Vagina (tissue), 2 donors: ENCODE measurements around the gene STXBP4. TPM values are rescaled to one million over a fixed set of nuclear protein-coding genes. Genes with fewer than 3 reads are reported as not detected.

Experiments used
- DNase-seq, 2 donors: peaks; one replicate each; pipeline ENCODE4 v3.0.0-alpha.2; 2017; ENCODE audit errors: extremely low spot score in 2 of 2
- H3K27ac ChIP-seq: fragments of 200-600 bp; sonication (generic); one replicate; pipeline ENCODE4 v1.5.1; 2019
- H3K27me3 ChIP-seq: fragments of 200-600 bp; sonication (generic); one replicate; pipeline ENCODE4 v1.5.1; 2019
- H3K36me3 ChIP-seq, 2 donors: fragments of 200-600 bp; sonication (generic); one replicate each; pipeline ENCODE4 v1.5.1; 2017 to 2019
- H3K4me1 ChIP-seq: fragments of 200-600 bp; sonication (generic); one replicate; pipeline ENCODE4 v1.5.1; 2019
- H3K4me3 ChIP-seq, 2 donors: fragments of 200-600 bp; sonication (generic); 1 replicate in 1 of 2; 2 replicates in 1 of 2; pipeline ENCODE4 v1.5.1; 2016 to 2019
- H3K9me3 ChIP-seq: fragments of 200-600 bp; sonication (generic); one replicate; pipeline ENCODE4 v1.5.1; 2019
- POLR2A ChIP-seq, 2 donors: fragments of 450-650 bp; IDR thresholded peaks; one replicate each; pipeline ENCODE4 v1.6.1; 2017; ENCODE audit warnings: antibody characterized with exemption in 2 of 2, mild to moderate bottlenecking in 2 of 2, moderate library complexity in 2 of 2
- POLR2AphosphoS5 ChIP-seq, 2 donors: sonication (generic); formaldehyde crosslinking; IDR thresholded peaks; one replicate each; pipeline ENCODE4 v1.9.0; 2017; ENCODE audit warnings: antibody characterized with exemption in 2 of 2, mild to moderate bottlenecking in 2 of 2, low read depth in 1 of 2; ENCODE audit not compliant: insufficient read depth in 1 of 2
- intact Hi-C: fragments of 100-400 bp; cut with DNase I; formaldehyde crosslinking; loops from one replicate; pipeline ENCODE4 v1.15.1; 2023
- total RNA-seq: library from RNA; depleted of rRNA; stranded (reverse); fragments of >200 nt; gene quantifications from one replicate; pipeline ENCODE4 v1.2.3, GENCODE V29; 2016
- TF ChIP-seq, protein P1 (sequence below), 3 experiments: fragments of 450-650 bp in 2 of 3; fragments of 200-600 bp in 1 of 3; sonication (generic) in 1 of 3; IDR thresholded peaks; one replicate each; pipeline ENCODE4 v1.5.1; 2017 to 2019; ENCODE audit warnings: antibody characterized with exemption in 3 of 3, mild to moderate bottlenecking in 2 of 3, moderate library complexity in 2 of 3

STXBP4 gene
- total RNA-seq, 1 donor from 2014 or later, result 9.6 TPM

- Histone ChIP-seq H3K4me1 (no peaks in the 10 kb centered on the region), H3K27ac (no peak overlapping the region), H3K4me3 (no peak overlapping the region), H3K36me3 (no peaks in the 10 kb centered on the region), H3K27me3 (no peaks in the 10 kb centered on the region), H3K9me3 (no peaks in the 10 kb centered on the region)
- no peak for DNase-seq
- intact Hi-C loops, result no loop called here
- no peak for TF ChIP-seq POLR2A (IDR thresholded peaks at IDR 0.05)
- TF ChIP-seq POLR2AphosphoS5 (IDR thresholded peaks at IDR 0.05; ENCODE audit: insufficient read depth in 1 of 2, low read depth in 1 of 2), result no peak
- TF ChIP-seq, protein P1, sequence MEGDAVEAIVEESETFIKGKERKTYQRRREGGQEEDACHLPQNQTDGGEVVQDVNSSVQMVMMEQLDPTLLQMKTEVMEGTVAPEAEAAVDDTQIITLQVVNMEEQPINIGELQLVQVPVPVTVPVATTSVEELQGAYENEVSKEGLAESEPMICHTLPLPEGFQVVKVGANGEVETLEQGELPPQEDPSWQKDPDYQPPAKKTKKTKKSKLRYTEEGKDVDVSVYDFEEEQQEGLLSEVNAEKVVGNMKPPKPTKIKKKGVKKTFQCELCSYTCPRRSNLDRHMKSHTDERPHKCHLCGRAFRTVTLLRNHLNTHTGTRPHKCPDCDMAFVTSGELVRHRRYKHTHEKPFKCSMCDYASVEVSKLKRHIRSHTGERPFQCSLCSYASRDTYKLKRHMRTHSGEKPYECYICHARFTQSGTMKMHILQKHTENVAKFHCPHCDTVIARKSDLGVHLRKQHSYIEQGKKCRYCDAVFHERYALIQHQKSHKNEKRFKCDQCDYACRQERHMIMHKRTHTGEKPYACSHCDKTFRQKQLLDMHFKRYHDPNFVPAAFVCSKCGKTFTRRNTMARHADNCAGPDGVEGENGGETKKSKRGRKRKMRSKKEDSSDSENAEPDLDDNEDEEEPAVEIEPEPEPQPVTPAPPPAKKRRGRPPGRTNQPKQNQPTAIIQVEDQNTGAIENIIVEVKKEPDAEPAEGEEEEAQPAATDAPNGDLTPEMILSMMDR (IDR thresholded peaks at IDR 0.05), result no peak
These were observed 91.2 kb downstream of the STXBP4 start for GRCh38 chr17:55059724-55060123.

DNA sequence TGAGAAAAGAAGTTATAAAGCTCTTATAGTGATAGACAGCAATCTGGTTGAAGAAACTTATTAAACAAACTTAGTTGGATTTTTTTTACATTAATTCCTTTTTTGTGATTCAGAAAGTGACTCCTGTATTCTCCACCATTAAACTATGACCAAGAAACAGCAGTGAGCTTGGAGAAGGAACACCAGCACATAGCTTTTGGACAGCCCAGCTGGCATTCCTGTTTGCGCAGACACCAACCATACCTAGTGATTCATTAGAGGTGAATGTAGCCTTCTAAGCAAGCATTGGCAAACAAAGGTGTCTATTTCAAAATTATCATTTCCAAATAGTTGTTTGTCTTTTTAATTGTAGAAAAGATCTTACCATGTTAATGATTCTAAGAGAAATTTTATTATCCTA, 94.4 kb downstream of the STXBP4 start:
- H3K27me3 ChIP-seq, result no peaks in the 10 kb centered on the region
- H3K4me1 ChIP-seq, result no peaks in the 10 kb centered on the region
- TF ChIP-seq, protein P1 (IDR thresholded peaks at IDR 0.05), result no peak
- no peak for TF ChIP-seq POLR2A (IDR thresholded peaks at IDR 0.05)
- TF ChIP-seq POLR2AphosphoS5 (IDR thresholded peaks at IDR 0.05; ENCODE audit: insufficient read depth in 1 of 2, low read depth in 1 of 2), result no peak
- no peak for DNase-seq
- intact Hi-C loops, result no loop called here
- H3K36me3 ChIP-seq, result no peaks in the 10 kb centered on the region
- no peak overlapping the region for H3K27ac ChIP-seq
- no peak overlapping the region for H3K4me3 ChIP-seq
- no peaks in the 10 kb centered on the region for H3K9me3 ChIP-seq

GRCh38 chr17:55063885-55064874, 95.6 kb downstream of the STXBP4 start:
- Histone ChIP-seq H3K36me3 (no peaks in the 10 kb centered on the region), H3K9me3 (no peaks in the 10 kb centered on the region), H3K4me3 (no peak overlapping the region), H3K27ac (no peak overlapping the region), H3K27me3 (no peaks in the 10 kb centered on the region), H3K4me1 (no peaks in the 10 kb centered on the region)
- TF ChIP-seq POLR2A (IDR thresholded peaks at IDR 0.05) (no peak), POLR2AphosphoS5 (IDR thresholded peaks at IDR 0.05; ENCODE audit: insufficient read depth in 1 of 2, low read depth in 1 of 2) (no peak)
- TF ChIP-seq, protein P1 (IDR thresholded peaks at IDR 0.05), result no peak
- intact Hi-C loops, result no loop called here
- DNase-seq, result no peak

DNA sequence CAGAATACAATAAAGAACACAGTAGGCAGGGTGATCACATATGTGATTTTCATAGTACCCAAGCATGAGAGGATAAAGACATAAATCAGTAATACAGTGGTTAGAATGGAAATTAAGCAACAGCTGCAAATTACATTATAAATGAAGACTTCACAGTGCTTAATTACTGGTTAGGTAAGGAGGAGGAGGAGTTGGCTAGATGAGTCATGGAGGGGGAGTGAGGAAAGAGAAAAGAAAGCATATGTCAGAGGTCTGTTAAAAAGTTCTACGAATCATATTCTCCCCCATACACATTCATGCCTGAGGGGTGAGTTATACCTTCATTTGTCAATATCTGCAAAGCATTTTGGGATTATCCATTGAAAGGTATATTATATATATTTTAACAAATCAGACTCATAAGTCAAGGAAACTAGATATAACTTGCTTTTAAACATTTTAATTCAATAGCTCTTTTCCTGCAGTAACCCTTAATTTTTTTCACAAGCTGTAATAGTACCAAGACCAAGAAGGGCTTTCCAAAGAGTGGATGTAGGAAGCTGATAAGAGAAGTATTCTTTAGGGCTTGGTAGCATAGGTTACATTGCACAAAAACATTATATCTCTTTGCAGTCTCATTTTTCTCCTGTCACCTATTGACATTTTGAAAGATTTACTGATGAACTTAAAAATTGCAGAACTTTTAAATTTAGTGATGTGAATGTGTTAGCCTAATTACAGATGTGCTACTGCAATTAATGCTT, 99.3 kb downstream of the STXBP4 start:
- Histone ChIP-seq H3K9me3 (no peaks in the 10 kb centered on the region), H3K27ac (no peak overlapping the region), H3K36me3 (no peaks in the 10 kb centered on the region), H3K4me3 (no peak overlapping the region), H3K27me3 (no peaks in the 10 kb centered on the region), H3K4me1 (no peaks in the 10 kb centered on the region)
- no peak for DNase-seq
- intact Hi-C loops, result no loop called here
- TF ChIP-seq, protein P1 (IDR thresholded peaks at IDR 0.05), result no peak
- no peak for TF ChIP-seq POLR2AphosphoS5 (IDR thresholded peaks at IDR 0.05; ENCODE audit: insufficient read depth in 1 of 2, low read depth in 1 of 2)
- no peak for TF ChIP-seq POLR2A (IDR thresholded peaks at IDR 0.05)
